ENCODE data around the gene ACMSD.
"Not testable (repeated sequence)": the region's sequence is repeated elsewhere in the genome, so short reads cannot be mapped to it uniquely, and the experiment has no call there.

GRCh38 chr2:134847582-134847981 lies 9.2 kb downstream of the ACMSD start:
- not testable (repeated sequence) for TF ChIP-seq CTCF, POLR2A (IDR thresholded peaks at IDR 0.05)

Measured in testis (tissue), 2 donors.